MM.1S (cell line): Measurements from ENCODE around the gene ZCWPW1.

Experiments used
- CTCF ChIP-seq: fragments of 300-600 bp; sonication (generic); IDR thresholded peaks from 2 replicates; pipeline ENCODE4 v1.5.1; 2016; ENCODE audit warnings: antibody characterized with exemption, low read length, mixed read lengths
- EZH2 ChIP-seq: fragments of 300-600 bp; sonication (generic); optimal IDR thresholded peaks from 2 replicates; pipeline ENCODE3; 2017; ENCODE audit warnings: low read depth, mild to moderate bottlenecking, antibody characterized with exemption, low read length, mixed read lengths
- EZH2phosphoT487 ChIP-seq: fragments of 300-600 bp; sonication (generic); IDR thresholded peaks from 2 replicates; pipeline ENCODE4 v1.6.1; 2018; ENCODE audit warnings: antibody characterized with exemption, low read length

DNA sequence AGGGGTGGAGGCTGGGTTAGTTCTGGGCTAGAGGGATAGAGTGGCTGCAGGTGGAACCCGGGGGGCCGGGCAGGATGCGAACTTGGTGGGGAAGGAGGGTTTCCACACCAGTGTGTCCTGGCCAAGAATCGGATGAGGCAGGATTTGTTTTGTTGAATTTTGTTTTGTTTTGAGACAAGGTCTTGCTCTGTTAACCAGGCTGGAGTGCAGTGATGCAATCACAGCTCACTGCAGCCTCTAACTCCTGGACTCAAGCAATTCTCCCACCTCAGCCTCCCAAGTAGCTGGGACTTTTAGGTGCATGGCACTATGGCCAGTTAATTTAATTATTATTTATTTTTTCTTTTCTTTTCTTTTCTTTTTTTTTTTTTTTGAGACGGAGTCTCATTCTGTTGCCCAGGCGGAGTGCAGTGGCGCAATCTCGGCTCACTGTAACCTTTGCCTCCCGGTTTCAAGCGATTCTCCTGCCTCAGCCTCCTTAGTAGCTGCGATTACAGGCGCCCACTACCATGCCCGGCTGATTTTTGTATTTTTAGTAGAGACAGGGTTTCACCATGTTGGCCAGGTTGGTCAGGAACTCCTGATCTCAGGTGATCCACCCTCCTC lies 20.8 kb upstream of the ZCWPW1 start:
- TF ChIP-seq CTCF (no peak), EZH2 (no peak), EZH2phosphoT487 (no peak)
